H9 (cell line): ENCODE data around the gene DOK6. TPM values are rescaled to one million over a fixed set of nuclear protein-coding genes. Genes with fewer than 3 reads are reported as not detected.

Source experiments
- DNase-seq: peaks from one replicate; pipeline ENCODE4 v3.0.0-alpha.2; 2017
- H2AFZ ChIP-seq: one replicate; pipeline ENCODE4 v1.6.1; 2013; ENCODE audit warnings: mild to moderate bottlenecking, low read length, control low read depth, moderate library complexity
- H2AK5ac ChIP-seq: 2 replicates; pipeline ENCODE4 v1.6.1; 2013; ENCODE audit warnings: low read length, control low read depth, mixed read lengths; ENCODE audit not compliant: insufficient read length
- H2BK120ac ChIP-seq: one replicate; pipeline ENCODE4 v1.6.1; 2013; ENCODE audit warnings: low read depth, mild to moderate bottlenecking, low read length, control low read depth, inconsistent platforms; ENCODE audit not compliant: poor library complexity, severe bottlenecking
- H2BK12ac ChIP-seq: 2 replicates; pipeline ENCODE4 v1.6.1; 2013; ENCODE audit warnings: low read length, control low read depth, mixed read lengths, low read depth; ENCODE audit not compliant: insufficient read length
- H2BK15ac ChIP-seq: 2 replicates; pipeline ENCODE4 v1.6.1; 2013; ENCODE audit warnings: low read depth, low read length, control low read depth
- H2BK20ac ChIP-seq: one replicate; pipeline ENCODE4 v1.6.1; 2013; ENCODE audit warnings: low read depth, mild to moderate bottlenecking, low read length, control low read depth, inconsistent platforms; ENCODE audit not compliant: poor library complexity, severe bottlenecking
- H2BK5ac ChIP-seq: 2 replicates; pipeline ENCODE4 v1.6.1; 2013; ENCODE audit warnings: low read length, control low read depth, mixed read lengths; ENCODE audit not compliant: insufficient read length
- H3K14ac ChIP-seq: 2 replicates; pipeline ENCODE4 v1.6.1; 2013; ENCODE audit warnings: low read length, control low read depth; ENCODE audit not compliant: insufficient read depth
- H3K18ac ChIP-seq: 2 replicates; pipeline ENCODE4 v1.6.1; 2013; ENCODE audit warnings: low read depth, mild to moderate bottlenecking, mixed read lengths, low read length, control low read depth; ENCODE audit not compliant: insufficient read length
- H3K23ac ChIP-seq: 2 replicates; pipeline ENCODE4 v1.6.1; 2013; ENCODE audit warnings: low read length, control low read depth, mixed read lengths, low read depth; ENCODE audit not compliant: insufficient read length
- H3K23me2 ChIP-seq: 2 replicates; pipeline ENCODE4 v1.6.1; 2013; ENCODE audit warnings: low read depth, mild to moderate bottlenecking, mixed read lengths, low read length, control low read depth; ENCODE audit not compliant: insufficient read length, poor library complexity, severe bottlenecking
- H3K27ac ChIP-seq: 2 replicates; pipeline ENCODE4 v1.5.1; 2013; ENCODE audit warnings: low read length, control low read depth, mixed read lengths, low read depth; ENCODE audit not compliant: insufficient read length
- H3K27me3 ChIP-seq: 2 replicates; pipeline ENCODE4 v1.6.1; 2013; ENCODE audit warnings: low read length, control low read depth, inconsistent platforms; ENCODE audit not compliant: insufficient read depth
- H3K4ac ChIP-seq: 2 replicates; pipeline ENCODE4 v1.6.1; 2013; ENCODE audit warnings: low read depth, mild to moderate bottlenecking, control low read depth, inconsistent platforms, low read length, moderate library complexity
- H3K4me1 ChIP-seq: 2 replicates; pipeline ENCODE4 v1.6.1; 2013; ENCODE audit warnings: low read length, control low read depth, inconsistent platforms; ENCODE audit not compliant: insufficient read depth
- H3K4me2 ChIP-seq: 2 replicates; pipeline ENCODE4 v1.6.1; 2013; ENCODE audit warnings: low read length, control low read depth, mixed read lengths; ENCODE audit not compliant: insufficient read length, insufficient read depth
- H3K56ac ChIP-seq: 2 replicates; pipeline ENCODE4 v1.6.1; 2013; ENCODE audit warnings: low read depth, mild to moderate bottlenecking, mixed read lengths, low read length, control low read depth; ENCODE audit not compliant: insufficient read length
- H3K79me1 ChIP-seq: 2 replicates; pipeline ENCODE4 v1.6.1; 2013; ENCODE audit warnings: low read depth, mild to moderate bottlenecking, moderate library complexity, low read length, control low read depth, inconsistent platforms; ENCODE audit not compliant: insufficient read depth, poor library complexity, severe bottlenecking
- H3K79me2 ChIP-seq: 2 replicates; pipeline ENCODE4 v1.6.1; 2013; ENCODE audit warnings: low read length, control low read depth, inconsistent platforms; ENCODE audit not compliant: insufficient read depth
- H3K9ac ChIP-seq: 2 replicates; pipeline ENCODE4 v1.6.1; 2013; ENCODE audit warnings: low read length, control low read depth, mixed read lengths; ENCODE audit not compliant: insufficient read length; ENCODE audit errors: extremely low read depth
- H3K9me3 ChIP-seq: one replicate; pipeline ENCODE4 v1.6.1; 2013; ENCODE audit warnings: low read depth, low read length, inconsistent platforms; ENCODE audit not compliant: control insufficient read depth
- H3T11ph ChIP-seq: one replicate; pipeline ENCODE4 v1.6.1; 2013; ENCODE audit warnings: mild to moderate bottlenecking, low read length, control low read depth, inconsistent platforms
- H4K20me1 ChIP-seq: one replicate; pipeline ENCODE4 v1.6.1; 2013; ENCODE audit not compliant: control insufficient read depth, insufficient read length, insufficient read depth
- H4K5ac ChIP-seq: 2 replicates; pipeline ENCODE4 v1.6.1; 2013; ENCODE audit warnings: low read depth, mild to moderate bottlenecking, mixed read lengths, low read length, control low read depth; ENCODE audit not compliant: insufficient read length
- H4K8ac ChIP-seq: replicated peaks from 2 replicates; pipeline ENCODE4 v1.6.1; 2013; ENCODE audit warnings: low read length, control low read depth, mixed read lengths, low read depth; ENCODE audit not compliant: insufficient read length
- H4K91ac ChIP-seq: 2 replicates; pipeline ENCODE4 v1.6.1; 2013; ENCODE audit warnings: low read depth, mild to moderate bottlenecking, moderate library complexity, mixed read lengths, low read length, control low read depth; ENCODE audit not compliant: insufficient read length
- H3K27ac Mint-ChIP-seq, 3 experiments: 2 replicates in 2 of 3; 3 replicates in 1 of 3; pipeline ENCODE4 v1.8.0; 2020 to 2021; ENCODE audit warnings: mixed read lengths in 3 of 3, mild to moderate bottlenecking in 1 of 3, moderate library complexity in 1 of 3
- H3K27me3 Mint-ChIP-seq: 2 replicates; pipeline ENCODE4 v1.8.0; 2021; ENCODE audit warnings: low read depth, mild to moderate bottlenecking, moderate library complexity, mixed read lengths
- H3K36me3 Mint-ChIP-seq, 3 experiments: 2 replicates in 2 of 3; 3 replicates in 1 of 3; pipeline ENCODE4 v1.8.0; 2020 to 2021; ENCODE audit warnings: low read depth in 3 of 3, mixed read lengths in 3 of 3; ENCODE audit not compliant: insufficient read depth in 1 of 3
- H3K4me1 Mint-ChIP-seq, 2 experiments: 2 replicates each; pipeline ENCODE4 v1.8.0; 2020; ENCODE audit warnings: mixed read lengths in 2 of 2
- H3K4me3 Mint-ChIP-seq, 2 experiments: 2 replicates in 1 of 2; 3 replicates in 1 of 2; pipeline ENCODE4 v1.8.0; 2020 to 2021; ENCODE audit warnings: mild to moderate bottlenecking in 2 of 2, mixed read lengths in 2 of 2, moderate library complexity in 1 of 2
- H3K9me3 Mint-ChIP-seq, 2 experiments: 2 replicates in 1 of 2; 3 replicates in 1 of 2; pipeline ENCODE4 v1.8.0; 2020; ENCODE audit warnings: mild to moderate bottlenecking in 2 of 2, mixed read lengths in 2 of 2, moderate library complexity in 1 of 2
- WGBS: extraction: QIAGEN DNeasy Blood & Tissue Kit; methylation state at CpG from one replicate; pipeline ENCODE4 v1.1.7; 2013; ENCODE audit warnings: missing lambda C conversion rate, low lambda C conversion rate, mixed read lengths; ENCODE audit not compliant: insufficient read length; ENCODE audit errors: extremely low coverage; 5-methylcytosine and 5-hydroxymethylcytosine counted together
- total RNA-seq: library from RNA; stranded (reverse); gene quantifications from 2 replicates; pipeline ENCODE4 v1.2.1, GENCODE V29; 2021
- TF ChIP-seq, protein P1 (sequence below): fragments of 200-600 bp; sonication (generic); conservative IDR thresholded peaks from 3 replicates; pipeline ENCODE4 v1.8.0; 2021; ENCODE audit warnings: antibody characterized with exemption, mild to moderate bottlenecking

DOK6 gene
- total RNA-seq, 1 experiment from 2014 or later = 0.20 TPM

- Histone ChIP-seq H4K8ac (no peak overlapping the region), H3K23ac (no peak overlapping the region), H2AK5ac (no peak overlapping the region), H3K27me3 (no peaks in the 10 kb centered on the region), H2AFZ (no peak overlapping the region), H3K9me3 (no peaks in the 10 kb centered on the region), H4K5ac (no peak overlapping the region), H2BK15ac (no peak overlapping the region), H3K27ac (no peak overlapping the region), H4K91ac (no peak overlapping the region), H3K4ac (no peak overlapping the region), H2BK20ac (no peak overlapping the region), H3T11ph (no peak overlapping the region), H3K79me1 (no peaks in the 10 kb centered on the region), H3K23me2 (no peaks in the 10 kb centered on the region), H2BK5ac (no peak overlapping the region), H2BK120ac (no peak overlapping the region), H3K4me1 (peaks cover 8% of the 10 kb centered on the region; the same call in 1 of the 2 replicates), H3K18ac (no peak overlapping the region), H3K79me2 (no peaks in the 10 kb centered on the region), H4K20me1 (no peaks in the 10 kb centered on the region), H3K4me2 (no peak overlapping the region), H2BK12ac (no peak overlapping the region), H3K56ac (no peak overlapping the region), H3K14ac (no peak overlapping the region), H3K9ac (no peak overlapping the region)
- Mint-ChIP-seq H3K4me1 (peaks cover 8 to 16% of the 10 kb centered on the region in 2 experiments), H3K4me3 (no peak overlapping the region), H3K27me3 (no peaks in the 10 kb centered on the region), H3K36me3 (no peaks in the 10 kb centered on the region), H3K9me3 (no peaks in the 10 kb centered on the region; a peak in 1 of 5 replicates), H3K27ac (no peak overlapping the region)
- WGBS = no CpG with 5 or more reads among the region's 2 CpGs
- TF ChIP-seq, protein P1, sequence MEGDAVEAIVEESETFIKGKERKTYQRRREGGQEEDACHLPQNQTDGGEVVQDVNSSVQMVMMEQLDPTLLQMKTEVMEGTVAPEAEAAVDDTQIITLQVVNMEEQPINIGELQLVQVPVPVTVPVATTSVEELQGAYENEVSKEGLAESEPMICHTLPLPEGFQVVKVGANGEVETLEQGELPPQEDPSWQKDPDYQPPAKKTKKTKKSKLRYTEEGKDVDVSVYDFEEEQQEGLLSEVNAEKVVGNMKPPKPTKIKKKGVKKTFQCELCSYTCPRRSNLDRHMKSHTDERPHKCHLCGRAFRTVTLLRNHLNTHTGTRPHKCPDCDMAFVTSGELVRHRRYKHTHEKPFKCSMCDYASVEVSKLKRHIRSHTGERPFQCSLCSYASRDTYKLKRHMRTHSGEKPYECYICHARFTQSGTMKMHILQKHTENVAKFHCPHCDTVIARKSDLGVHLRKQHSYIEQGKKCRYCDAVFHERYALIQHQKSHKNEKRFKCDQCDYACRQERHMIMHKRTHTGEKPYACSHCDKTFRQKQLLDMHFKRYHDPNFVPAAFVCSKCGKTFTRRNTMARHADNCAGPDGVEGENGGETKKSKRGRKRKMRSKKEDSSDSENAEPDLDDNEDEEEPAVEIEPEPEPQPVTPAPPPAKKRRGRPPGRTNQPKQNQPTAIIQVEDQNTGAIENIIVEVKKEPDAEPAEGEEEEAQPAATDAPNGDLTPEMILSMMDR = no peak
- no peak for DNase-seq
Observed at GRCh38 chr18:69683176-69683575, 282.5 kb downstream of the DOK6 start.
